HG02798 (cell line): ENCODE results near the gene GPC2.
A peak's percentile ranks its signal among the peaks of the same experiment; 100 is the strongest.

Experiments
- ATAC-seq: cut with Tn5 transposase; IDR thresholded peaks from one replicate; pipeline ENCODE4 v1.9.1; 2021; ENCODE audit warnings: mild to moderate bottlenecking; ENCODE audit not compliant: unreplicated experiment, poor library complexity

The GPC2 gene

GRCh38 chr7:100170101-100170897 is 6.9 kb downstream of the GPC2 start:
- ATAC-seq, result no peak

- no peak for ATAC-seq
These were observed 7.9 kb downstream of the GPC2 start for GRCh38 chr7:100169147-100169850.

DNA sequence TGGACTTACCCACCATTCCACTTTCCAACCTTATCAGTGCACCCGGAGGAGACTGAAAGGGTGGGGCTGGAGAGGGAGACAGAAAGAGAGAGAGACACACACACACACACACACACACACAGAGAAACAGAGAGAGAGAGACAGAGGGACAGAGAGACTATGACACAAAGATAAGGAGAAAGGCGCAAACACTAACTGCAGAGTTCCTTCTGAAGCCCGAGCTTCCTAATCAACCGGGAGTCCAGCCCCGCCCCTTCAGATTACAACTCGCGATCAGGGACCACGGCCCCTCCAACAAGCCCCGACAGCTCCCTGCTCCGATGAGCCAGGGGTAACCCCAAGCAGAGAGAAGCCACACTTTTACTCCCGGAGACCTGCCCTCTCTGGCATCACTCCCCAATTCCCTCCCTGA is 9.3 kb downstream of the GPC2 start:
- no peak for ATAC-seq

DNA sequence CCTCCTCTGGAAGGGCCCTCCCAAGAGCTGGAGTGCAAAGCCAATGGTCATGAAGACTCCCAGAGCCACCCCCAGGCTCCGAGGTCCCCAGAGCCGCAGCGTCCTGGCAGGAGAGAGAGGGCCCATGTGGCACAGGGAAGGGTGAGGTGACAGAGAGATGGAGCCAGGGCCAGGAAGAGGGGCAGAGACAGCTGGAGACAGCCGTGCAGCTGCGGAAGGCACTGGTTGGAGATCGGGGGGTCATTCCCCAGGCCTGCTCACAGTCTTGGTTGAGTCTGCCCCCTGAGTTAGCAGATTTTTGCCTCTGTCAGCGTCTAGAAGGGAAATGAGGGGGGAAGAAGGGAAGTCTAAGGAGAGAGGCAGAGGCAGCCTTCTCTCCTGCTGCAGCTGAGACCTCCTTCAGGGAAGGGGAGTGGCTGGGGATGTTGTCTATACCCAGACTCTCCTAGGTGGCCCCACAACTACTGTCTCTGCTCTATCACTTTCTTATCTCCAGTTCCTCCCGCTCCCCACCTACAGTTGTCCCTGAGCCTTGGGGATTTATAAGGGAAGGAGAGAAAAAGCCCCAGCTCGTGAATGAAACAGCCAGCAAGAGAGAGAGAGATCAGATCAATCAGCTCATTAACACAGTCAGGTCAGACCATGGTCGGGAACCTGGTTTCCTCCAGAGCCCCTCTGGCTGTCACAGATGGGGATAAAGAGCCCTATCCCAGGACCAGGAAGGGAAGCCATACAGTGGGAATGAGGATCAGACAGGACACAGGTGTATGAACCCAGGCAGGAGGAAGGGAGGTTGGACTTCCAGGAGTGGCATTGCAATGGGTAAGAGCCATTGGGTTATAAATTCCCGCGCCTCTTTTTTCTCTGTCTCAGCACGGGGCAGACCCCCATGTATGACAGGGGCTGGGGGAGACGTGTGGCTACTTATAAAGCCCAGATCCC is 9.9 kb downstream of the GPC2 start:
- no peak for ATAC-seq

GRCh38 chr7:100166317-100166940 is 10.8 kb downstream of the GPC2 start:
- no peak for ATAC-seq

DNA sequence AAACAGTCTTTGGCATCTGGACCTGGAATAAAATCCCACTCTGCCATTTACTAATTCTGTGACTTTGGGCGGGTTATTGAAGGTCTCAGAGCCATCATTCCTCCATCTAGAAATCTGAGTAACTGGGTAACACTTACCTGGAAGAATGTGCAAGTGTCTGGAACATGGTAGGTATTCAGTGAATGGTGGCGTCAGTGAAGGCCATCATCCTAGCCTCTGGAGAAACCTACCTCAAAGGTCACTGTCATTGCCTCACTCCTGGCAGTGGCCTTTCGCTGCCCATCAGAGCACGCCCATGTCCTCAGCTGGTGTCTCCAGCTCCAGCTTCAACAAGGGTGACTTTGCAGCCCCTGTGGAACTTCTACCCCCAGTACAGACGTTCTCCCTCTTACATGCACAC is 13.3 kb downstream of the GPC2 start:
- no peak for ATAC-seq

DNA sequence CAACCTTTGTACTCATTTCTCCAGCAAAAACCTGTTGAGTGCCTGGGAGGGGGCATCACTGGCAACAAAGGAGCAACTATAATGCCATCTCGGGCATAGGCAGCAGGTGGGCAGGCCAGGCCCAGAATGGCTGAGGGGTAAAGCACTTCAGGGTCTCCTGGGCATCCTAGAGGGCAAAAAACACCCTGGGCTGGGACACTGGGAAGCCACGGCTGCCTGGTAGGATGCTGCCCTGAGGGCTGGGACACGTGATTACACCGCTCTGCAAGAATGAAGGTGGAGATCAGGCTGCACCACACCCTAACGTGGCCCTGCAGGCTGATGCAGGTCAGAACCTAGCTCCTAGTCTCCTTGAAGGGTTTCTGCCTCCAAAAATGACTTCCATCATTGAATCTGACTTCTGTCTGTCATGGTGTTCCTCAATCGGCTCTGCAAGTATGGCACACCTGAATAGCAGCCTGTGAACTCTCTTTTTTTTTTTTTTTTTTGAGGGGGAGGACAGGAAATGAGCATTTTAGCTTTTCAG is 14.1 kb downstream of the GPC2 start:
- ATAC-seq, result no peak

- no peak for ATAC-seq
These were observed 17.1 kb downstream of the GPC2 start for GRCh38 chr7:100160067-100160466.

DNA sequence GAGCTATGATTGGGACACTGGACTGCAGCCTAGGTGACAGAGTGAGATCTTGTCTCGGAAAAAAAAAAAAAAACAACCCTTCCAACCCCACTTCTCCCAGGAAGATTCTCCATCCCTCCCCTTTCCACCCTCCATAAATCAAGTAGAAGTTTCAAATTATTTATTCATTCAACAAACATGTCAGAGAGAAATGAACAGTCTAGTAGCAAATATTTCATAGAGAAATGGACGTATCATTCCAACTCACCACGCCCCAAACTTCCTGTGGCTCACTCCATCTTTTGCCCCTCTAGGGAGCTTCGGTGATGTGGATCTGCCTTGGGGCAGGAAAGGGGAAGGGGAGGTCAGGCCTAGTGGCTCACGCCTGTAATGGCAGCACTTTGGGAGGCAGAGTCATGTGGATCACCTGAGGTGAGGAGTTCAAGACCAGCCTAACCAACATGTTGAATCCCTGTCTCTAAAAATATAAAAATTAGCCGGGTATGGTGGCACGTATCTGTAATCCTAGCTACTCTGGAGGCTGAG is 18.0 kb downstream of the GPC2 start:
- ATAC-seq, result no peak

- peak; percentile 90 for ATAC-seq
These were observed 18.7 kb downstream of the GPC2 start, which contains the start of gene TRAPPC14 for GRCh38 chr7:100158229-100159098. TRAPPC14 (minus strand) TSS chr7:100158723; CDS start chr7:100158499, 224 bp downstream.

DNA sequence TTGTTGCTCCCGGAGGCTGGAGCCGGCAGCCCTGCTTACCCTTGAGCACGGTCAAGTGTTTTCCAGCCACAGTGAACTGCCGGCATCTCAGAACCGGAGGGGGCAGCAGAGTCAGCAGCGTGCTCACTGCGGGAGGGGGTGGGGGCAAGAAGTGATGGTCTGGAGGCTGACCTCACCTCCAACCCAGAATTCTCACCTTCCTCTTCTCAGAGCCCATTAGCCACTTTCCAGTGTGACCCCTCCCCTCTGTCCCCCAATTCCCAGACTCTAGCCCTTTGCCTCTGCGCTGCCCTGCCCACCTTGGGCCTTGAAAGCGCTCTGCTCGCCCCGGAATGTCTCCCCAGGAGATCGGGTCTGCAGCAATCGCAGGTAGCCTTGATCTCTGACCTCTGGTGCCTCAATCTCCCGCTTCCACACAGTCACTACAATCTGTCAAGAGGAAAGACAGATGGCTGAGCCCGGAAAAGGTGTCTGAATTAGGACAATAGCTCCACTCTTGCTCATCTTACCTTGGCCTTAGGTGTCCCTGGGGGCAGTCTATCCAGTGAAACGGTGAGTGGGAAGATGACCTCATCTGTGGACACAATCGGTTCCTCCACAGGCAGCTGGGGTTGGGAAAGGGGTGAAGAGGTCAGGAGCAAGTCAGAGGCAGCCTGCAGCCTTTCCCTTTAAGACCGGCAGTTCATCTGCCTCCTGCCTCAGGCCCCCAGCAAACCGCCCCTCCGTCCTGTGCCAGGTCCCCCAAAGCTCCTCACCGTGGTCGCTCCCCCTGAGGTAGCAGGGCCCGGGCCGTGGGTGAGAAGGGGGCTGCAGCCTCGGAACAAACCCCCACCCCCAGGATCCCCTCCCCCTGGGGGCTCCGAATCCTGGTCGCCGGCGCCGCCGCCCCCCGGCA is 19.6 kb downstream of the GPC2 start:
- ATAC-seq, result no peak

- ATAC-seq, result no peak
These were observed 20.2 kb downstream of the GPC2 start for GRCh38 chr7:100157069-100157333.

- ATAC-seq, result no peak
These were observed 20.7 kb downstream of the GPC2 start for GRCh38 chr7:100156331-100157068.

GRCh38 chr7:100155553-100156317 is 21.4 kb downstream of the GPC2 start:
- ATAC-seq, result no peak

GRCh38 chr7:100154651-100155491 is 22.3 kb downstream of the GPC2 start:
- ATAC-seq, result no peak
